OCI-LY1 (cell line): Measurements from ENCODE around the gene MAML2.

Source experiments
- EZH2 ChIP-seq: fragments of 200-600 bp; sonication (generic), shearing (Covaris generic); IDR thresholded peaks from 2 replicates; pipeline ENCODE4 v1.8.0; 2017; ENCODE audit warnings: borderline replicate concordance, mixed run types, mild to moderate bottlenecking, antibody characterized with exemption, low read length, moderate library complexity, mixed read lengths
- TF ChIP-seq, protein P1 (sequence below): fragments of 200-600 bp; sonication (generic), shearing (Covaris generic); IDR thresholded peaks from 2 replicates; pipeline ENCODE4 v1.5.1; 2017; ENCODE audit warnings: mild to moderate bottlenecking, antibody characterized with exemption, low read length, moderate library complexity, mixed read lengths

DNA sequence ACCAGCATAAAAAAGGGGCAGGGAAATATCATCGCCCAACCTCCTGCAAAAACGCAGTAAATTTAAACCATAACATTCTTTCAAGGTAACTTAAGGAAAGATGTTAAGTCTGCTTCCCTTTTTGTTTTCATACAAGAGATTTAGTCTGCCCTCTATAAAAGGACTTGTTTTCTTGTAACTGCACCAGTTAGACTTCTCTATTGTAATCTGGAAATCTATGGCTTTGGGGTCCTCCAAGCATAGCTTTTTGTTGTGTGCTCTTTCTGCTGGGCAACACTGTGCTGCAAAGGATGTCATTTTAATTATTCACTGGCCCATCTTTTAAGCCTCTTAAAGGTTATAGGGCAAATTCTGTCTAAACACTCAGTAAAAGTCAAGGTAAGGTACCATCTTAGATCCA is 136.0 kb downstream of the MAML2 start:
- TF ChIP-seq, protein P1, sequence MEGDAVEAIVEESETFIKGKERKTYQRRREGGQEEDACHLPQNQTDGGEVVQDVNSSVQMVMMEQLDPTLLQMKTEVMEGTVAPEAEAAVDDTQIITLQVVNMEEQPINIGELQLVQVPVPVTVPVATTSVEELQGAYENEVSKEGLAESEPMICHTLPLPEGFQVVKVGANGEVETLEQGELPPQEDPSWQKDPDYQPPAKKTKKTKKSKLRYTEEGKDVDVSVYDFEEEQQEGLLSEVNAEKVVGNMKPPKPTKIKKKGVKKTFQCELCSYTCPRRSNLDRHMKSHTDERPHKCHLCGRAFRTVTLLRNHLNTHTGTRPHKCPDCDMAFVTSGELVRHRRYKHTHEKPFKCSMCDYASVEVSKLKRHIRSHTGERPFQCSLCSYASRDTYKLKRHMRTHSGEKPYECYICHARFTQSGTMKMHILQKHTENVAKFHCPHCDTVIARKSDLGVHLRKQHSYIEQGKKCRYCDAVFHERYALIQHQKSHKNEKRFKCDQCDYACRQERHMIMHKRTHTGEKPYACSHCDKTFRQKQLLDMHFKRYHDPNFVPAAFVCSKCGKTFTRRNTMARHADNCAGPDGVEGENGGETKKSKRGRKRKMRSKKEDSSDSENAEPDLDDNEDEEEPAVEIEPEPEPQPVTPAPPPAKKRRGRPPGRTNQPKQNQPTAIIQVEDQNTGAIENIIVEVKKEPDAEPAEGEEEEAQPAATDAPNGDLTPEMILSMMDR: no peak
- no peak for TF ChIP-seq EZH2
